ENCODE results near the gene ZNF75A.

DNA sequence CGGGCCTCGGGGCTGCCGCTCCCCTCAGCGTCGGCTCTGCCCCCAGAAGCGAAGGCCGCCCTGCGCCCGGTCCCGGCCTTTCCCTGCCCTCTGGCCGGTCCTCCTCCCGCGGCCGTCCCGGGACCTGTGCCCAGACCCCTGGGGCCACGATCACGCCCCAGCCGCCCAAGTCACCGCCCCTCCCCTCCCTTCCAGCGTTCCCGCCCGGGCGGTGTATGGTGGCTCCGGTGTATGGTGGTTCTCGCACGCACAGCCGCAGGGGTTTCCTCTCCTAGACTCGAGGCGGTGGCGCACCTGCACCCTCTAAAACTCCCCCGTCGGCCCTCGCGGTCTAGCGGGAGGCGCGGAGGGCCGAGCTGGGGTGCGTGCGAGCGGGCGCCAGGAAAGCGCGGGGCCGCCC is 10.1 kb upstream of the ZNF75A start:
- TF ChIP-seq, protein P1, sequence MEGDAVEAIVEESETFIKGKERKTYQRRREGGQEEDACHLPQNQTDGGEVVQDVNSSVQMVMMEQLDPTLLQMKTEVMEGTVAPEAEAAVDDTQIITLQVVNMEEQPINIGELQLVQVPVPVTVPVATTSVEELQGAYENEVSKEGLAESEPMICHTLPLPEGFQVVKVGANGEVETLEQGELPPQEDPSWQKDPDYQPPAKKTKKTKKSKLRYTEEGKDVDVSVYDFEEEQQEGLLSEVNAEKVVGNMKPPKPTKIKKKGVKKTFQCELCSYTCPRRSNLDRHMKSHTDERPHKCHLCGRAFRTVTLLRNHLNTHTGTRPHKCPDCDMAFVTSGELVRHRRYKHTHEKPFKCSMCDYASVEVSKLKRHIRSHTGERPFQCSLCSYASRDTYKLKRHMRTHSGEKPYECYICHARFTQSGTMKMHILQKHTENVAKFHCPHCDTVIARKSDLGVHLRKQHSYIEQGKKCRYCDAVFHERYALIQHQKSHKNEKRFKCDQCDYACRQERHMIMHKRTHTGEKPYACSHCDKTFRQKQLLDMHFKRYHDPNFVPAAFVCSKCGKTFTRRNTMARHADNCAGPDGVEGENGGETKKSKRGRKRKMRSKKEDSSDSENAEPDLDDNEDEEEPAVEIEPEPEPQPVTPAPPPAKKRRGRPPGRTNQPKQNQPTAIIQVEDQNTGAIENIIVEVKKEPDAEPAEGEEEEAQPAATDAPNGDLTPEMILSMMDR (IDR thresholded peaks at IDR 0.05) = no peak
- TF ChIP-seq EZH2 (IDR thresholded peaks at IDR 0.05) = no peak

Data from neural progenitor cell (in vitro differentiated cells).